ENCODE results near the gene TMEM39B. TPM values are rescaled to one million over a fixed set of nuclear protein-coding genes. Genes with fewer than 3 reads are reported as not detected.
"Not testable (repeated sequence)": the region's sequence is repeated elsewhere in the genome, so short reads cannot be mapped to it uniquely, and the experiment has no call there.

The TMEM39B gene
- total and polyA plus RNA-seq, 10 donors: 6.4 to 18.6 (median 12.0) TPM

GRCh38 chr1:32056598-32056997 is 16.1 kb upstream of the TMEM39B start:
- H3K4me1 ChIP-seq: no peaks in the 10 kb centered on the region
- intact Hi-C loops (cut with DNase I; ENCODE audit: low total_unique reads): no loop called here
- no peaks in the 10 kb centered on the region for H3K27me3 ChIP-seq (replicated peaks in 1 of 7)
- TF ChIP-seq POLR2A (IDR thresholded peaks at IDR 0.05) (no peak), POLR2AphosphoS5 (IDR thresholded peaks at IDR 0.05) (no peak)
- TF ChIP-seq, protein P1, sequence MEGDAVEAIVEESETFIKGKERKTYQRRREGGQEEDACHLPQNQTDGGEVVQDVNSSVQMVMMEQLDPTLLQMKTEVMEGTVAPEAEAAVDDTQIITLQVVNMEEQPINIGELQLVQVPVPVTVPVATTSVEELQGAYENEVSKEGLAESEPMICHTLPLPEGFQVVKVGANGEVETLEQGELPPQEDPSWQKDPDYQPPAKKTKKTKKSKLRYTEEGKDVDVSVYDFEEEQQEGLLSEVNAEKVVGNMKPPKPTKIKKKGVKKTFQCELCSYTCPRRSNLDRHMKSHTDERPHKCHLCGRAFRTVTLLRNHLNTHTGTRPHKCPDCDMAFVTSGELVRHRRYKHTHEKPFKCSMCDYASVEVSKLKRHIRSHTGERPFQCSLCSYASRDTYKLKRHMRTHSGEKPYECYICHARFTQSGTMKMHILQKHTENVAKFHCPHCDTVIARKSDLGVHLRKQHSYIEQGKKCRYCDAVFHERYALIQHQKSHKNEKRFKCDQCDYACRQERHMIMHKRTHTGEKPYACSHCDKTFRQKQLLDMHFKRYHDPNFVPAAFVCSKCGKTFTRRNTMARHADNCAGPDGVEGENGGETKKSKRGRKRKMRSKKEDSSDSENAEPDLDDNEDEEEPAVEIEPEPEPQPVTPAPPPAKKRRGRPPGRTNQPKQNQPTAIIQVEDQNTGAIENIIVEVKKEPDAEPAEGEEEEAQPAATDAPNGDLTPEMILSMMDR (IDR thresholded peaks at IDR 0.05 in 8 of 11, conservative IDR thresholded peaks at IDR 0.05 in 3 of 11): no peak
- H3K36me3 ChIP-seq: peaks cover 0 to 89% (median 53%) of the 10 kb centered on the region in 6 donors
- WGBS, 5 donors: 86 to 100% (median 100%) methylated on average over 1 of the region's 1 CpG
- H3K4me3 ChIP-seq: no peak overlapping the region
- no peak for DNase-seq
- peak overlapping the region in 1 of 8 donors; percentile 5 for H3K27ac ChIP-seq
- no peaks in the 10 kb centered on the region for H3K9me3 ChIP-seq

DNA sequence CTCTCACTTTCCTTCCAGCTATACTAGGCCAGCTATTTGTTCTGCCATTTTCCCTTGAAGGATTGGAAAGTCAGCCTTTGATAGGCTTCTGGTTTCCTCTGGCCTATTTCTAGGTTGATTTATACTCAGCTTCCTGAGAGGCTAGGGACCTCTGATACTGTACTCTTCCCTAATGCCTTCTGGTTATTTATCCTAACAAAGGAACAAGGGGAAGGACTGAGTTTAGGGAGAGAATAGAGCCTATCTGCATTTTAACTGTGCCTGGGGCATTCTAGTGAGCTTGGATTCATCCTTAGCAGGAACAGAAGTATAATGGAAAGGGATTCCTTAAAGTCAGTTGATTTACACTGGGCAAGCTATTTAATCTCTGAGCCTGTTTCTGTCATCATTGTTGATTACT is 11.8 kb upstream of the TMEM39B start:
- H3K27me3 ChIP-seq (replicated peaks in 1 of 7): no peaks in the 10 kb centered on the region
- intact Hi-C loops (cut with DNase I; ENCODE audit: low total_unique reads): loop anchor here (10.0 kb wide), 1 partner anchor 46 kb away; the partner anchor contains the start of gene KHDRBS1
- H3K4me1 ChIP-seq: peaks cover 0 to 17% (median 0%) of the 10 kb centered on the region in 6 donors
- TF ChIP-seq, protein P1 (IDR thresholded peaks at IDR 0.05 in 8 of 11, conservative IDR thresholded peaks at IDR 0.05 in 3 of 11): no peak
- TF ChIP-seq POLR2AphosphoS5 (IDR thresholded peaks at IDR 0.05): no peak
- H3K36me3 ChIP-seq: peaks cover 0 to 52% (median 33%) of the 10 kb centered on the region in 6 donors
- DNase-seq: no peak
- no peak overlapping the region for H3K27ac ChIP-seq
- no peaks in the 10 kb centered on the region for H3K9me3 ChIP-seq
- no peak overlapping the region for H3K4me3 ChIP-seq

- Histone ChIP-seq H3K27ac (peak overlapping the region in 5 of 8 donors; percentile 1 to 59 (median 22)), H3K4me3 (no peak overlapping the region), H3K9me3 (no peaks in the 10 kb centered on the region), H3K36me3 (peaks cover 0 to 50% (median 28%) of the 10 kb centered on the region in 6 donors), H3K27me3 (replicated peaks in 1 of 7) (no peaks in the 10 kb centered on the region), H3K4me1 (peaks cover 4 to 36% (median 15%) of the 10 kb centered on the region in 6 donors)
- 84 to 94% (median 89%) methylated on average over 4 of the region's 4 CpGs for WGBS, 5 donors
- intact Hi-C loops (cut with DNase I; ENCODE audit: low total_unique reads): loop anchor here (10.0 kb wide), 1 partner anchor 48 kb away; the partner anchor contains the start of gene KHDRBS1
- no peak for DNase-seq
- TF ChIP-seq POLR2AphosphoS5 (IDR thresholded peaks at IDR 0.05) (no peak), POLR2A (IDR thresholded peaks at IDR 0.05) (no peak)
- TF ChIP-seq, protein P1 (IDR thresholded peaks at IDR 0.05 in 8 of 11, conservative IDR thresholded peaks at IDR 0.05 in 3 of 11): no peak
Measured at GRCh38 chr1:32062867-32063230, 9.9 kb upstream of the TMEM39B start.

- Histone ChIP-seq H3K4me3 (no peak overlapping the region), H3K9me3 (no peaks in the 10 kb centered on the region), H3K27ac (peak overlapping the region in 5 of 8 donors; percentile 1 to 59 (median 22)), H3K4me1 (peaks cover 4 to 40% (median 17%) of the 10 kb centered on the region in 6 donors), H3K27me3 (replicated peaks in 1 of 7) (no peaks in the 10 kb centered on the region), H3K36me3 (peaks cover 0 to 46% (median 26%) of the 10 kb centered on the region in 6 donors)
- 22 to 78% (median 46%) methylated on average over 1 of the region's 1 CpG for WGBS, 5 donors
- intact Hi-C loops (cut with DNase I; ENCODE audit: low total_unique reads): loop anchor here (10.0 kb wide), 1 partner anchor 48 kb away; the partner anchor contains the start of gene KHDRBS1
- DNase-seq: no peak
- TF ChIP-seq, protein P1 (IDR thresholded peaks at IDR 0.05 in 8 of 11, conservative IDR thresholded peaks at IDR 0.05 in 3 of 11): peak in 9 of 11 experiments; percentile 39 to 64 (median 56)
- TF ChIP-seq POLR2A (IDR thresholded peaks at IDR 0.05): no peak
- peak in 1 of 3 donors; percentile 10 for TF ChIP-seq POLR2AphosphoS5 (IDR thresholded peaks at IDR 0.05)
Measured at GRCh38 chr1:32063261-32063681, 9.5 kb upstream of the TMEM39B start.

DNA sequence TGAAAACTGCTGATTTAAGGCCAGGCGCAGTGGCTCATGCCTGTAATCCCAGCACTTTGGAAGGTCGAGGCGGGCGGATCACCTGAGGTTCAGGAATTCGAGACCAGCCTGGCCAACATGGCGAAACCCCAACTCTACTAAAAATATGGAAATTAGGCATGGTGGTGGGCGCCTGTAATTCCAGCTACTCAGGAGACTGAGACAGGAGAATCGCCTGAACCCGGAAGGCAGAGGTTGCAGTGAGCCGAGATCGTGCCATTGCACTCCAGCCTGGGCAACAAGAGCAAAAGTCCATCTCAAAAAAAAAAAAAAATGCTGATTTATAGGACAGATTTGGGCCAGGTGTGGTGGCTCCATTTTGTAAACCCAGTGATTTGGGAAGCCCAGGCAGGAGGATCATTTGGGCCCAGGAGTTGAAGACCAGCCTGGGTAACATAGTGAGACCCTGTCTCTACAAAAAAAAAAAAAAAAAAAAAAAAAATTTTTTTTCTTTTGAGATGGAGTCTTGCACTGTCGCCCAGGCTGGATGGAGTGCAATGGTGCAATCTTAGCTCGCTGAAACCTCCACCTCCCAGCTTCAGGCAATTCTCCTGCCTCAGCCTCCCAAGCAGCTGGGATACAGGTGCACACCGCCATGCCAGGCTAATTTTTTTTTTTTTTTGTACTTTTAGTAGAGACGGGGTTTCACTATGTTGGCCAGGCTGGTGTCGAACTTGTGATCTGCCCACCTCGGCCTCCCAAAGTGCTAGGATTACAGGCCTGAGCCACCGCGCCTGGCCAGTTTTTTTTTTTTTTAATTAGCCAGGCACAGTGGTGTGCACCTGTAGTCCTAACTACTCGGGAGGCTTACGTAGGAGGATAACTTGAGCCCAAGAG is 6.9 kb upstream of the TMEM39B start:
- Histone ChIP-seq H3K27ac (peak overlapping the region in 7 of 8 donors; percentile 42 to 75 (median 61)), H3K36me3 (peaks cover 0 to 20% (median 3%) of the 10 kb centered on the region in 6 donors), H3K4me1 (peaks cover 4 to 49% (median 18%) of the 10 kb centered on the region in 6 donors)
- not testable (repeated sequence) for H3K4me3 ChIP-seq; DNase-seq; H3K9me3 ChIP-seq; H3K27me3 ChIP-seq (replicated peaks in 1 of 7)
- WGBS, 5 donors: 56 to 68% (median 65%) methylated on average over 21 of the region's 21 CpGs
- intact Hi-C loops (cut with DNase I; ENCODE audit: low total_unique reads): loop anchor here (10.0 kb wide), 1 partner anchor 51 kb away; the partner anchor contains the start of gene KHDRBS1

Measured in spleen (tissue), 11 donors.